ENCODE data around the gene NPC2. TPM values are rescaled to one million over a fixed set of nuclear protein-coding genes. Genes with fewer than 3 reads are reported as not detected.

Gene NPC2
- polyA plus RNA-seq, 1 donor from 2014 or later = 46.8 TPM

DNA sequence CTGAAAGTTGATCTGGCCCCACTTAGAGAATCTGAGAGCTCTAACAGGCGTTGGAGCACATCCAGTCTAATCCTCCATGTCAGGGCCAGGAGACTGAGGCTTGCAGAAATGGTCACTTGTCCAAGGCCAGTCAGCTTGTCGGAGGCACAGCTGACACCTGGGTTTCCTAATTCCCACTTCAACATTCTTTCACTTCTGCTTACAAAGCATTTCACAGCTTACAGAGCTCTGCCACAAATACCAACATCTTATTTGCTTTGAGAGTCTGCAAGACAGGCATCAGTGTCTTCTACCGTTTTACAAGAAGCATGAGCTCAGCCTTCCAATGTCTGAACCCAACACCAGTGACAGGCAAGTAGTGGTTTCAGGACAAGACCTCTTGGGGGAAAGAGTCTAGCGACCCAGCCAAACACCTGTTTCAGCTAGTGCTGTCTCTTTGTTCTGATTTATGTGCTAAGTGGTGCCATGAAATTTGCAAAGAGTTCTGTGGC, 32.3 kb upstream of the NPC2 start:
- TF ChIP-seq EP300 (conservative IDR thresholded peaks at IDR 0.05; ENCODE audit: poor library complexity, severe bottlenecking) = no peak
- TF ChIP-seq RAD21 (conservative IDR thresholded peaks at IDR 0.05) = no peak
- TF ChIP-seq, protein P1, sequence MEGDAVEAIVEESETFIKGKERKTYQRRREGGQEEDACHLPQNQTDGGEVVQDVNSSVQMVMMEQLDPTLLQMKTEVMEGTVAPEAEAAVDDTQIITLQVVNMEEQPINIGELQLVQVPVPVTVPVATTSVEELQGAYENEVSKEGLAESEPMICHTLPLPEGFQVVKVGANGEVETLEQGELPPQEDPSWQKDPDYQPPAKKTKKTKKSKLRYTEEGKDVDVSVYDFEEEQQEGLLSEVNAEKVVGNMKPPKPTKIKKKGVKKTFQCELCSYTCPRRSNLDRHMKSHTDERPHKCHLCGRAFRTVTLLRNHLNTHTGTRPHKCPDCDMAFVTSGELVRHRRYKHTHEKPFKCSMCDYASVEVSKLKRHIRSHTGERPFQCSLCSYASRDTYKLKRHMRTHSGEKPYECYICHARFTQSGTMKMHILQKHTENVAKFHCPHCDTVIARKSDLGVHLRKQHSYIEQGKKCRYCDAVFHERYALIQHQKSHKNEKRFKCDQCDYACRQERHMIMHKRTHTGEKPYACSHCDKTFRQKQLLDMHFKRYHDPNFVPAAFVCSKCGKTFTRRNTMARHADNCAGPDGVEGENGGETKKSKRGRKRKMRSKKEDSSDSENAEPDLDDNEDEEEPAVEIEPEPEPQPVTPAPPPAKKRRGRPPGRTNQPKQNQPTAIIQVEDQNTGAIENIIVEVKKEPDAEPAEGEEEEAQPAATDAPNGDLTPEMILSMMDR (IDR thresholded peaks at IDR 0.05; ENCODE audit: poor library complexity, severe bottlenecking) = no peak
- no peak for TF ChIP-seq TAF1 (IDR thresholded peaks at IDR 0.05; ENCODE audit: low read depth)
- TF ChIP-seq EZH2 (IDR thresholded peaks at IDR 0.05; ENCODE audit: borderline replicate concordance, insufficient read depth, low read length, poor library complexity, severe bottlenecking) = no peak
- TF ChIP-seq, protein P2, sequence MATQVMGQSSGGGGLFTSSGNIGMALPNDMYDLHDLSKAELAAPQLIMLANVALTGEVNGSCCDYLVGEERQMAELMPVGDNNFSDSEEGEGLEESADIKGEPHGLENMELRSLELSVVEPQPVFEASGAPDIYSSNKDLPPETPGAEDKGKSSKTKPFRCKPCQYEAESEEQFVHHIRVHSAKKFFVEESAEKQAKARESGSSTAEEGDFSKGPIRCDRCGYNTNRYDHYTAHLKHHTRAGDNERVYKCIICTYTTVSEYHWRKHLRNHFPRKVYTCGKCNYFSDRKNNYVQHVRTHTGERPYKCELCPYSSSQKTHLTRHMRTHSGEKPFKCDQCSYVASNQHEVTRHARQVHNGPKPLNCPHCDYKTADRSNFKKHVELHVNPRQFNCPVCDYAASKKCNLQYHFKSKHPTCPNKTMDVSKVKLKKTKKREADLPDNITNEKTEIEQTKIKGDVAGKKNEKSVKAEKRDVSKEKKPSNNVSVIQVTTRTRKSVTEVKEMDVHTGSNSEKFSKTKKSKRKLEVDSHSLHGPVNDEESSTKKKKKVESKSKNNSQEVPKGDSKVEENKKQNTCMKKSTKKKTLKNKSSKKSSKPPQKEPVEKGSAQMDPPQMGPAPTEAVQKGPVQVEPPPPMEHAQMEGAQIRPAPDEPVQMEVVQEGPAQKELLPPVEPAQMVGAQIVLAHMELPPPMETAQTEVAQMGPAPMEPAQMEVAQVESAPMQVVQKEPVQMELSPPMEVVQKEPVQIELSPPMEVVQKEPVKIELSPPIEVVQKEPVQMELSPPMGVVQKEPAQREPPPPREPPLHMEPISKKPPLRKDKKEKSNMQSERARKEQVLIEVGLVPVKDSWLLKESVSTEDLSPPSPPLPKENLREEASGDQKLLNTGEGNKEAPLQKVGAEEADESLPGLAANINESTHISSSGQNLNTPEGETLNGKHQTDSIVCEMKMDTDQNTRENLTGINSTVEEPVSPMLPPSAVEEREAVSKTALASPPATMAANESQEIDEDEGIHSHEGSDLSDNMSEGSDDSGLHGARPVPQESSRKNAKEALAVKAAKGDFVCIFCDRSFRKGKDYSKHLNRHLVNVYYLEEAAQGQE (IDR thresholded peaks at IDR 0.05; ENCODE audit: borderline replicate concordance) = no peak
- TF ChIP-seq MXI1 (conservative IDR thresholded peaks at IDR 0.05; ENCODE audit: poor library complexity, severe bottlenecking) = no peak
- TF ChIP-seq POLR2AphosphoS5 (IDR thresholded peaks at IDR 0.05) = no peak
- no peak for TF ChIP-seq SMC3 (conservative IDR thresholded peaks at IDR 0.05; ENCODE audit: poor library complexity)
- H2AFZ ChIP-seq (ENCODE audit: low read depth, low read length) = no peak overlapping the region
- H3K9me2 ChIP-seq (ENCODE audit: insufficient read depth, low read length) = no peaks in the 10 kb centered on the region
- no peak overlapping the region for H3K9ac ChIP-seq (ENCODE audit: low read length)
- H3K36me3 ChIP-seq (ENCODE audit: insufficient read depth, low read length) = no peaks in the 10 kb centered on the region
- H3K4me2 ChIP-seq (ENCODE audit: low read length) = no peak overlapping the region
- H4K20me1 ChIP-seq (ENCODE audit: insufficient read depth) = no peaks in the 10 kb centered on the region
- H3K79me2 ChIP-seq (replicated peaks; ENCODE audit: insufficient read depth, low read length) = no peaks in the 10 kb centered on the region
- H3K4me3 ChIP-seq (ENCODE audit: low read length) = no peak overlapping the region
- no peaks in the 10 kb centered on the region for H3F3A ChIP-seq (ENCODE audit: insufficient read depth, low read length, poor library complexity, severe bottlenecking)
- no peaks in the 10 kb centered on the region for H3K9me3 ChIP-seq (ENCODE audit: low read length)
- no peaks in the 10 kb centered on the region for H3K27me3 ChIP-seq (ENCODE audit: insufficient read depth, low read depth, low read length)
- H3K27ac ChIP-seq (ENCODE audit: low read length) = no peak overlapping the region

DNA sequence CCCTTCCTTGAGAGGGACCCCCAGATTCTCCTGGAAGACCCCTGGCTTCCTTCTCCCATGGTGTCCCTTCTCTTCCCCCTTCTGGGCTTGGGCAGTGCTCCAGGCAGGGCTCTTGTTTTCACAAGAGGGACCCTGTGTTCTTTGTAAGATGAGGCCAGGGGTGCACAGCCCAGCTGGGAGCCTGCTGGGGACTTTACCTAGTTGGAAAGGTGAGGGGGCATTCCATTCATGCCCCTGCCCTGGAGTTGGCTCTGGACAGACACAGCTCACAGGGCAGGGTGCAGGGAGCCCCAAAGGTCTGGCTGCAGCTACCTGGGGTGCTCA, 31.7 kb upstream of the NPC2 start:
- no peak for TF ChIP-seq TAF1 (IDR thresholded peaks at IDR 0.05; ENCODE audit: low read depth)
- no peak for TF ChIP-seq MXI1 (conservative IDR thresholded peaks at IDR 0.05; ENCODE audit: poor library complexity, severe bottlenecking)
- no peak for TF ChIP-seq EZH2 (IDR thresholded peaks at IDR 0.05; ENCODE audit: borderline replicate concordance, insufficient read depth, low read length, poor library complexity, severe bottlenecking)
- Histone ChIP-seq H3F3A (ENCODE audit: insufficient read depth, low read length, poor library complexity, severe bottlenecking) (no peaks in the 10 kb centered on the region), H3K27me3 (ENCODE audit: insufficient read depth, low read depth, low read length) (no peaks in the 10 kb centered on the region), H3K4me2 (ENCODE audit: low read length) (no peak overlapping the region), H3K27ac (ENCODE audit: low read length) (no peak overlapping the region), H3K4me3 (ENCODE audit: low read length) (no peak overlapping the region), H3K9me2 (ENCODE audit: insufficient read depth, low read length) (no peaks in the 10 kb centered on the region), H3K79me2 (replicated peaks; ENCODE audit: insufficient read depth, low read length) (no peaks in the 10 kb centered on the region), H4K20me1 (ENCODE audit: insufficient read depth) (no peaks in the 10 kb centered on the region), H2AFZ (ENCODE audit: low read depth, low read length) (no peak overlapping the region), H3K9ac (ENCODE audit: low read length) (no peak overlapping the region), H3K36me3 (ENCODE audit: insufficient read depth, low read length) (no peaks in the 10 kb centered on the region), H3K9me3 (ENCODE audit: low read length) (no peaks in the 10 kb centered on the region)

Measured in neural cell (in vitro differentiated cells).